Tibial artery (tissue), 4 donors: Measurements from ENCODE around the gene CNRIP1.

Source experiments
- DNase-seq, 2 donors: peaks; one replicate each; pipeline ENCODE4 v3.0.0-alpha.2; 2019
- H3K27ac ChIP-seq, 2 donors: fragments of 200-600 bp; sonication (generic) in 1 of 2; 1 replicate in 1 of 2; 2 replicates in 1 of 2; pipeline ENCODE4 v1.5.1; 2018 to 2019; ENCODE audit warnings: mild to moderate bottlenecking in 1 of 2
- H3K27me3 ChIP-seq, 2 donors: fragments of 200-600 bp; sonication (generic) in 1 of 2; one replicate each; pipeline versions ENCODE4 v1.5.1 to v1.6.0; 2016 to 2019
- H3K36me3 ChIP-seq, 3 donors: fragments of 200-600 bp; sonication (generic) in 2 of 3; one replicate each; pipeline ENCODE4 v1.5.1; 2016 to 2019; ENCODE audit warnings: mild to moderate bottlenecking in 2 of 3
- H3K4me1 ChIP-seq, 4 donors: fragments of 200-600 bp; sonication (generic) in 2 of 4; 1 replicate in 3 of 4; 2 replicates in 1 of 4; pipeline ENCODE4 v1.5.1; 2016 to 2019
- H3K4me3 ChIP-seq, 2 donors: fragments of 200-600 bp; sonication (generic) in 1 of 2; 1 replicate in 1 of 2; 2 replicates in 1 of 2; pipeline ENCODE4 v1.5.1; 2018 to 2019; ENCODE audit warnings: mild to moderate bottlenecking in 2 of 2
- H3K9me3 ChIP-seq, 3 donors: fragments of 200-600 bp; sonication (generic) in 1 of 3; one replicate each; pipeline ENCODE4 v1.5.1; 2016 to 2019
- intact Hi-C: fragments of 100-400 bp; cut with DNase I; formaldehyde crosslinking; loops from one replicate; pipeline ENCODE4 v1.15.0; 2023; ENCODE audit warnings: low total_unique reads
- TF ChIP-seq, protein P1 (sequence below), 2 experiments: fragments of 200-600 bp in 1 of 2; fragments of 450-650 bp in 1 of 2; IDR thresholded peaks; one replicate each; pipeline ENCODE4 v1.5.1; 2017 to 2019; ENCODE audit warnings: antibody characterized with exemption in 2 of 2, mild to moderate bottlenecking in 1 of 2, moderate library complexity in 1 of 2

CNRIP1 gene

DNA sequence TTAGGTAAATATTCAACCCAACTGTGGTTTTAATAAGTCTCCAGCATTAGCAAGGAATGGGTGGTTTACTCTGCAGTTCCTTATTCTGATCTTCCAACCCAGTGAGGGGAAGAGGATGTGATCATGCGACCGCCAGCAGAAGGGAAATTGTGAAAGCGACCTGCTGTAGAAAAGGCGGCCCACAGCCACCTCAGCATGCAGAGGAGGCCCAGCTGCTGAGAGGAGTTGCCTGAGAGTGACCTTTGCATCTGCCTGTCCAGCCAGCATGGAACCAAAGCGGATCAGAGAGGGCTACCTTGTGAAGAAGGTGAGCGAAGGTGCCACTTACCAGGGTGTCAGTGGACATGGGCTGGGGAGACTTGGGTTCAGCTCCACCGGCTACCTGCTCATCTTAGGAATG is 45.3 kb upstream of the CNRIP1 start, which contains the start of gene PLEK:
Gene PLEK, plus strand, starts transcription at position 196 of the 400 bp plus-strand sequence. Its CDS starts 70 bp downstream, at position 266.
- intact Hi-C loops: no loop called here
- TF ChIP-seq, protein P1, sequence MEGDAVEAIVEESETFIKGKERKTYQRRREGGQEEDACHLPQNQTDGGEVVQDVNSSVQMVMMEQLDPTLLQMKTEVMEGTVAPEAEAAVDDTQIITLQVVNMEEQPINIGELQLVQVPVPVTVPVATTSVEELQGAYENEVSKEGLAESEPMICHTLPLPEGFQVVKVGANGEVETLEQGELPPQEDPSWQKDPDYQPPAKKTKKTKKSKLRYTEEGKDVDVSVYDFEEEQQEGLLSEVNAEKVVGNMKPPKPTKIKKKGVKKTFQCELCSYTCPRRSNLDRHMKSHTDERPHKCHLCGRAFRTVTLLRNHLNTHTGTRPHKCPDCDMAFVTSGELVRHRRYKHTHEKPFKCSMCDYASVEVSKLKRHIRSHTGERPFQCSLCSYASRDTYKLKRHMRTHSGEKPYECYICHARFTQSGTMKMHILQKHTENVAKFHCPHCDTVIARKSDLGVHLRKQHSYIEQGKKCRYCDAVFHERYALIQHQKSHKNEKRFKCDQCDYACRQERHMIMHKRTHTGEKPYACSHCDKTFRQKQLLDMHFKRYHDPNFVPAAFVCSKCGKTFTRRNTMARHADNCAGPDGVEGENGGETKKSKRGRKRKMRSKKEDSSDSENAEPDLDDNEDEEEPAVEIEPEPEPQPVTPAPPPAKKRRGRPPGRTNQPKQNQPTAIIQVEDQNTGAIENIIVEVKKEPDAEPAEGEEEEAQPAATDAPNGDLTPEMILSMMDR (IDR thresholded peaks at IDR 0.05): no peak
- DNase-seq: peak; percentile 65 to 77
- no peak within 1 kb of the TSS for H3K27ac ChIP-seq
- H3K36me3 ChIP-seq: no peaks in the 10 kb centered on the region
- no peaks in the 10 kb centered on the region for H3K4me1 ChIP-seq
- no peaks in the 10 kb centered on the region for H3K27me3 ChIP-seq
- H3K9me3 ChIP-seq: no peaks in the 10 kb centered on the region
- H3K4me3 ChIP-seq: peak within 1 kb of the TSS; percentile 30 to 31

GRCh38 chr2:68363721-68364120 is 44.0 kb upstream of the CNRIP1 start:
- Histone ChIP-seq H3K4me1 (no peaks in the 10 kb centered on the region), H3K27ac (no peak overlapping the region), H3K27me3 (no peaks in the 10 kb centered on the region), H3K4me3 (no peak overlapping the region), H3K36me3 (no peaks in the 10 kb centered on the region), H3K9me3 (no peaks in the 10 kb centered on the region)
- TF ChIP-seq, protein P1 (IDR thresholded peaks at IDR 0.05): no peak
- intact Hi-C loops: loop anchor here (5.0 kb wide), 1 partner anchor 79 kb away; no protein-coding TSS in a partner anchor
- DNase-seq: no peak

- Histone ChIP-seq H3K4me1 (no peaks in the 10 kb centered on the region), H3K36me3 (no peaks in the 10 kb centered on the region), H3K9me3 (no peaks in the 10 kb centered on the region), H3K27me3 (no peaks in the 10 kb centered on the region), H3K27ac (no peak overlapping the region), H3K4me3 (no peak overlapping the region)
- no peak for DNase-seq
- intact Hi-C loops: loop anchor here (5.0 kb wide), 1 partner anchor 80 kb away; no protein-coding TSS in a partner anchor
- TF ChIP-seq, protein P1 (IDR thresholded peaks at IDR 0.05): no peak
Observed at GRCh38 chr2:68362749-68363148, 43.0 kb upstream of the CNRIP1 start.

DNA sequence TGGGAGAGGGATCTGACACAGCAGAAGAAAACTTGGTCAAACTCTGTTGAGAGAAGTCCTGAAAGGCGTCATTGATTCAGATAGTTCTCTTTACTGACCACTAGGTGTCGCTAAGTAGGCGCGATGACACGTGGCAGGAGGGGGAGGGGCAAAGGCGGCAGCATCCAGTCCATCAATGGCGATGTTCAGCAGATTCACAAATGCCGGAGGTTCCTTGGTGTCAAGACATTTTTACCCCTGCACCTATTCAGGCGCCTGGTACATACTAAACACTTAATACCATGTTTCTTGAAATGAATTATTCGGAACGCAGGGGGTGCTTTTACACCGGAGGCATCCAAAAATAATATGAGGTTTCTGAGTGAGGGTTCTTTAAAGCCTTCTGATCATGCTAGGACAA is 42.3 kb upstream of the CNRIP1 start:
- no peaks in the 10 kb centered on the region for H3K4me1 ChIP-seq
- no peaks in the 10 kb centered on the region for H3K9me3 ChIP-seq
- intact Hi-C loops: loop anchor here (5.0 kb wide), 1 partner anchor 80 kb away; no protein-coding TSS in a partner anchor
- peak; percentile 67 to 77 for DNase-seq
- peak overlapping the region in 1 of 2 donors; percentile 31 for H3K4me3 ChIP-seq
- H3K36me3 ChIP-seq: no peaks in the 10 kb centered on the region
- no peak overlapping the region for H3K27ac ChIP-seq
- TF ChIP-seq, protein P1 (IDR thresholded peaks at IDR 0.05): peak; percentile 70 to 80
- no peaks in the 10 kb centered on the region for H3K27me3 ChIP-seq

GRCh38 chr2:68359889-68360288 is 40.1 kb upstream of the CNRIP1 start:
- Histone ChIP-seq H3K27ac (no peak overlapping the region), H3K4me1 (no peaks in the 10 kb centered on the region), H3K27me3 (no peaks in the 10 kb centered on the region), H3K36me3 (no peaks in the 10 kb centered on the region), H3K4me3 (no peak overlapping the region), H3K9me3 (no peaks in the 10 kb centered on the region)
- TF ChIP-seq, protein P1 (IDR thresholded peaks at IDR 0.05): no peak
- intact Hi-C loops: loop anchor here (5.0 kb wide), 1 partner anchor 82 kb away; no protein-coding TSS in a partner anchor
- DNase-seq: no peak
